Spleen (tissue), 11 donors: ENCODE measurements around the gene C2orf49. TPM values are rescaled to one million over a fixed set of nuclear protein-coding genes. Genes with fewer than 3 reads are reported as not detected.

Experiments
- DNase-seq: peaks from one replicate; pipeline ENCODE4 v3.0.0-alpha.2; 2020
- H3K27ac ChIP-seq, 8 donors: fragments of 200-600 bp; sonication (generic) in 7 of 8; 1 replicate in 4 of 8; 2 replicates in 4 of 8; pipeline versions ENCODE4 v1.5.0 to v1.8.0; 2016 to 2021; ENCODE audit warnings: inconsistent platforms in 4 of 8, mild to moderate bottlenecking in 4 of 8, moderate library complexity in 1 of 8
- H3K27me3 ChIP-seq, 7 donors: fragments of 200-600 bp; sonication (generic) in 6 of 7; replicated peaks in 1 of 7; 1 replicate in 4 of 7; 2 replicates in 3 of 7; pipeline versions ENCODE4 v1.5.0 to v1.8.0; 2016 to 2021; ENCODE audit warnings: inconsistent platforms in 3 of 7, mild to moderate bottlenecking in 1 of 7
- H3K36me3 ChIP-seq, 6 donors: fragments of 200-600 bp; sonication (generic) in 5 of 6; 1 replicate in 4 of 6; 2 replicates in 2 of 6; pipeline versions ENCODE4 v1.5.0 to v1.8.0; 2016 to 2021; ENCODE audit warnings: inconsistent platforms in 2 of 6
- H3K4me1 ChIP-seq, 6 donors: fragments of 200-600 bp; sonication (generic) in 5 of 6; 1 replicate in 3 of 6; 2 replicates in 3 of 6; pipeline versions ENCODE4 v1.5.0 to v1.8.0; 2016 to 2021; ENCODE audit warnings: inconsistent platforms in 3 of 6
- H3K4me3 ChIP-seq, 8 donors: fragments of 200-600 bp; sonication (generic) in 7 of 8; 1 replicate in 4 of 8; 2 replicates in 4 of 8; pipeline versions ENCODE4 v1.5.0 to v1.8.0; 2016 to 2021; ENCODE audit warnings: inconsistent platforms in 4 of 8, mild to moderate bottlenecking in 4 of 8, moderate library complexity in 2 of 8
- H3K9me3 ChIP-seq, 8 donors: fragments of 200-600 bp; sonication (generic) in 7 of 8; 1 replicate in 4 of 8; 2 replicates in 4 of 8; pipeline versions ENCODE4 v1.5.0 to v1.8.0; 2016 to 2021; ENCODE audit warnings: inconsistent platforms in 4 of 8
- POLR2A ChIP-seq, 3 donors: fragments of 450-650 bp; IDR thresholded peaks; one replicate each; pipeline ENCODE4 v1.5.1; 2017; ENCODE audit warnings: antibody characterized with exemption in 3 of 3, mild to moderate bottlenecking in 1 of 3
- POLR2AphosphoS5 ChIP-seq, 3 donors: sonication (generic); formaldehyde crosslinking; IDR thresholded peaks; one replicate each; pipeline ENCODE4 v1.5.1; 2017; ENCODE audit warnings: antibody characterized with exemption in 3 of 3
- WGBS, 5 donors: extraction: QIAGEN DNeasy Blood & Tissue Kit in 3 of 5; methylation state at CpG; one replicate each; pipeline versions ENCODE4 v1.1.5 to v1.1.7; 2013 to 2018; 5-methylcytosine and 5-hydroxymethylcytosine counted together
- intact Hi-C: fragments of 100-400 bp; cut with DNase I; formaldehyde crosslinking; loops from one replicate; pipeline ENCODE4 v1.15.0; 2023; ENCODE audit warnings: low total_unique reads
- polyA plus RNA-seq, 3 donors: library from polyadenylated mRNA; stranded (reverse); fragments of 200-250 nt; gene quantifications; one replicate each; pipeline ENCODE4 v1.2.1, GENCODE V29; 2013
- total RNA-seq, 7 donors: library from RNA; depleted of rRNA in 3 of 7; stranded (reverse); fragments of >200 nt in 3 of 7; fragmentation: NEBNext Ultra II Directional in 4 of 7; extraction: Animal tissue kit (Norgen Biotek cat#: 25700) in 4 of 7; gene quantifications; one replicate each; pipeline versions ENCODE4 v1.1.0 to v1.2.1, GENCODE V29; 2016 to 2021
- TF ChIP-seq, protein P1 (sequence below), 11 experiments: fragments of 200-600 bp in 7 of 11; fragments of 450-650 bp in 4 of 11; sonication (generic) in 4 of 11; IDR thresholded peaks in 8 of 11; conservative IDR thresholded peaks in 3 of 11; 1 replicate in 7 of 11; 2 replicates in 4 of 11; pipeline versions ENCODE4 v1.4.0 to v1.8.0; 2016 to 2021; ENCODE audit warnings: antibody characterized with exemption in 11 of 11, inconsistent platforms in 4 of 11, mild to moderate bottlenecking in 1 of 11
- donor health status: healthy with polysubstance abuse.
- donor health status: DM: no; HTN: no; CAD: no; lungs with moderate emphysema.
- donor health status: DM: no; HTN: no; CAD: no.
- donor health status: Bipolar disorder and iron deficiency.
- donor health status: healthy.
- donor health status: DM: no; HTN: no; CAD: no.
- donor health status: DM: yes; HTN: yes; CAD: no.

Gene C2orf49
- total and polyA plus RNA-seq, 10 donors, result 4.3 to 33.7 (median 17.2) TPM

- Histone ChIP-seq H3K4me3 (no peak overlapping the region), H3K9me3 (no peaks in the 10 kb centered on the region), H3K4me1 (peaks cover 0 to 57% (median 6%) of the 10 kb centered on the region in 6 donors), H3K27me3 (no peaks in the 10 kb centered on the region), H3K36me3 (peaks cover 0 to 3% (median 0%) of the 10 kb centered on the region in 6 donors), H3K27ac (peak overlapping the region in 5 of 8 donors; percentile 8 to 83 (median 61))
- intact Hi-C loops, result no loop called here
- no peak for DNase-seq
- WGBS, 5 donors, result 88 to 97% (median 89%) methylated on average over 4 of the region's 4 CpGs
- TF ChIP-seq POLR2A (IDR thresholded peaks at IDR 0.05), result no peak
- no peak for TF ChIP-seq POLR2AphosphoS5 (IDR thresholded peaks at IDR 0.05)
- TF ChIP-seq, protein P1, sequence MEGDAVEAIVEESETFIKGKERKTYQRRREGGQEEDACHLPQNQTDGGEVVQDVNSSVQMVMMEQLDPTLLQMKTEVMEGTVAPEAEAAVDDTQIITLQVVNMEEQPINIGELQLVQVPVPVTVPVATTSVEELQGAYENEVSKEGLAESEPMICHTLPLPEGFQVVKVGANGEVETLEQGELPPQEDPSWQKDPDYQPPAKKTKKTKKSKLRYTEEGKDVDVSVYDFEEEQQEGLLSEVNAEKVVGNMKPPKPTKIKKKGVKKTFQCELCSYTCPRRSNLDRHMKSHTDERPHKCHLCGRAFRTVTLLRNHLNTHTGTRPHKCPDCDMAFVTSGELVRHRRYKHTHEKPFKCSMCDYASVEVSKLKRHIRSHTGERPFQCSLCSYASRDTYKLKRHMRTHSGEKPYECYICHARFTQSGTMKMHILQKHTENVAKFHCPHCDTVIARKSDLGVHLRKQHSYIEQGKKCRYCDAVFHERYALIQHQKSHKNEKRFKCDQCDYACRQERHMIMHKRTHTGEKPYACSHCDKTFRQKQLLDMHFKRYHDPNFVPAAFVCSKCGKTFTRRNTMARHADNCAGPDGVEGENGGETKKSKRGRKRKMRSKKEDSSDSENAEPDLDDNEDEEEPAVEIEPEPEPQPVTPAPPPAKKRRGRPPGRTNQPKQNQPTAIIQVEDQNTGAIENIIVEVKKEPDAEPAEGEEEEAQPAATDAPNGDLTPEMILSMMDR (IDR thresholded peaks at IDR 0.05 in 8 of 11, conservative IDR thresholded peaks at IDR 0.05 in 3 of 11), result no peak
These were observed 41.6 kb downstream of the C2orf49 start for GRCh38 chr2:105378921-105379383.

GRCh38 chr2:105379741-105380186, 42.4 kb downstream of the C2orf49 start:
- H3K4me1 ChIP-seq, result peaks cover 0 to 52% (median 2%) of the 10 kb centered on the region in 6 donors
- TF ChIP-seq POLR2A (IDR thresholded peaks at IDR 0.05) (no peak), POLR2AphosphoS5 (IDR thresholded peaks at IDR 0.05) (no peak)
- TF ChIP-seq, protein P1 (IDR thresholded peaks at IDR 0.05 in 8 of 11, conservative IDR thresholded peaks at IDR 0.05 in 3 of 11), result no peak
- 61 to 75% (median 69%) methylated on average over 7 of the region's 7 CpGs for WGBS, 5 donors
- peaks cover 0 to 11% (median 0%) of the 10 kb centered on the region in 6 donors for H3K36me3 ChIP-seq
- peak overlapping the region in 7 of 8 donors; percentile 29 to 83 (median 68) for H3K27ac ChIP-seq
- H3K9me3 ChIP-seq, result no peaks in the 10 kb centered on the region
- intact Hi-C loops, result no loop called here
- no peak for DNase-seq
- H3K27me3 ChIP-seq, result peaks cover 0 to 5% (median 0%) of the 10 kb centered on the region in 7 donors
- no peak overlapping the region for H3K4me3 ChIP-seq

GRCh38 chr2:105380432-105381100, 43.2 kb downstream of the C2orf49 start:
- 40 to 48% (median 47%) methylated on average over 9 of the region's 9 CpGs for WGBS, 5 donors
- TF ChIP-seq, protein P1 (IDR thresholded peaks at IDR 0.05 in 8 of 11, conservative IDR thresholded peaks at IDR 0.05 in 3 of 11), result no peak
- TF ChIP-seq POLR2AphosphoS5 (IDR thresholded peaks at IDR 0.05), result peak in 1 of 3 donors; percentile 45
- TF ChIP-seq POLR2A (IDR thresholded peaks at IDR 0.05), result no peak

DNA sequence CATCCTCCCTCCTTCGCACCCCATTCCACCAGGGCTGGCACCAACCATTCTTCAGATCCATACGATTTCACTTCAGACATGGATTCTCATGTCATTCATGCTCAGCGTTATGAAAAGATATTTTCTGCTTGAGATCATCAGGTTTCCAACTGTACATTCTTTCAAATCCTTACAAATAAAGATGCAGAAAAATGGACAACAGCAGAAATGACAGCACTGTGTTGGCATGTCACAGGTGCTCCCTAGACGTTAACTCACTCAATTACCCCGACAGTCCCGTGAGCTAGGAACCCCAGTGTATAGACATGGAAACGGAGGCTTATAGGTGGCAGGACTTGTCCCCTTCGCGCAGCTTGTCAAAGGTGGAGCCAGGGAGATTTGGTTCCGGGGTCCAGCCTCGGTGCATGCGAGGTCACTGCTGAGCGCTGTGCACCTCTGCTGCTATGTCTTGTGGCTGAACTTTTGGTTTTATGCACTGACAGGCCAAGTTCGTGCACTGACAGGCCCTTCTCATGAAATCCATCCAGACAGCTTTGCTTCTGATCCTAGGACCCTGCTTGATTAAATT, 43.8 kb downstream of the C2orf49 start:
- 83 to 91% (median 88%) methylated on average over 14 of the region's 14 CpGs for WGBS, 5 donors
- intact Hi-C loops, result no loop called here
- no peak for TF ChIP-seq POLR2AphosphoS5 (IDR thresholded peaks at IDR 0.05)
- TF ChIP-seq, protein P1 (IDR thresholded peaks at IDR 0.05 in 8 of 11, conservative IDR thresholded peaks at IDR 0.05 in 3 of 11), result no peak
- no peak for TF ChIP-seq POLR2A (IDR thresholded peaks at IDR 0.05)
- Histone ChIP-seq H3K4me1 (peaks cover 0 to 44% (median 2%) of the 10 kb centered on the region in 6 donors), H3K4me3 (no peak overlapping the region), H3K27me3 (peaks cover 0 to 8% (median 0%) of the 10 kb centered on the region in 7 donors), H3K36me3 (peaks cover 0 to 26% (median 0%) of the 10 kb centered on the region in 6 donors), H3K27ac (peak overlapping the region in 7 of 8 donors; percentile 29 to 83 (median 61)), H3K9me3 (no peaks in the 10 kb centered on the region)
- no peak for DNase-seq

More at GRCh38 chr2:105380432-105381100, 43.2 kb downstream of the C2orf49 start:
- Histone ChIP-seq H3K27ac (peak overlapping the region in 7 of 8 donors; percentile 29 to 83 (median 68)), H3K4me1 (peaks cover 0 to 49% (median 2%) of the 10 kb centered on the region in 6 donors), H3K9me3 (no peaks in the 10 kb centered on the region), H3K4me3 (no peak overlapping the region), H3K36me3 (peaks cover 0 to 19% (median 0%) of the 10 kb centered on the region in 6 donors), H3K27me3 (peaks cover 0 to 5% (median 0%) of the 10 kb centered on the region in 7 donors)
- no peak for DNase-seq
- intact Hi-C loops, result no loop called here
